GM06990 (cell line): Measurements from ENCODE around the gene NEAT1.
"Not testable (repeated sequence)": the region's sequence is repeated elsewhere in the genome, so short reads cannot be mapped to it uniquely, and the experiment has no call there.

ENCODE experiments used
- DNase-seq: peaks from one replicate; pipeline ENCODE4 v3.0.0-alpha.2; 2011; ENCODE audit not compliant: insufficient read length; ENCODE audit errors: extremely low read depth
- H3K27me3 ChIP-seq: replicated peaks from 2 replicates; pipeline ENCODE4 v1.6.0; 2011; ENCODE audit warnings: low read length; ENCODE audit not compliant: control insufficient read depth, insufficient read depth
- H3K36me3 ChIP-seq: 2 replicates; pipeline ENCODE4 v1.5.1; 2011; ENCODE audit warnings: low read length; ENCODE audit not compliant: control insufficient read depth, insufficient read depth
- H3K4me3 ChIP-seq: replicated peaks from 2 replicates; pipeline ENCODE4 v1.5.1; 2011; ENCODE audit warnings: low read depth, mild to moderate bottlenecking, control low read depth, low read length
- CTCF ChIP-seq: IDR thresholded peaks from 2 replicates; pipeline ENCODE4 v1.5.1; 2011; ENCODE audit warnings: low read length, control low read depth, mild to moderate bottlenecking, inconsistent platforms; ENCODE audit not compliant: insufficient read depth, poor library complexity, severe bottlenecking

The NEAT1 gene

GRCh38 chr11:65467306-65467705, 44.7 kb downstream of the NEAT1 start:
- not testable (repeated sequence) for H3K4me3 ChIP-seq, H3K27me3 ChIP-seq, H3K36me3 ChIP-seq, DNase-seq
- TF ChIP-seq CTCF, result peak; percentile 13

GRCh38 chr11:65468874-65469333, 46.3 kb downstream of the NEAT1 start:
- peak; percentile 77 for TF ChIP-seq CTCF
- Histone ChIP-seq H3K36me3 (no peaks in the 10 kb centered on the region), H3K4me3 (no peak overlapping the region), H3K27me3 (no peaks in the 10 kb centered on the region)
- peak; percentile 71 for DNase-seq

- Histone ChIP-seq H3K4me3 (no peak overlapping the region), H3K27me3 (no peaks in the 10 kb centered on the region)
- DNase-seq, result no peak
Measured at GRCh38 chr11:65470433-65471049, 47.9 kb downstream of the NEAT1 start.

GRCh38 chr11:65471447-65471891, 48.9 kb downstream of the NEAT1 start:
- no peak for DNase-seq
- H3K36me3 ChIP-seq, result no peaks in the 10 kb centered on the region
- H3K27me3 ChIP-seq, result no peaks in the 10 kb centered on the region
- H3K4me3 ChIP-seq, result no peak overlapping the region
- peak; percentile 60 for TF ChIP-seq CTCF

More at GRCh38 chr11:65470433-65471049, 47.9 kb downstream of the NEAT1 start:
- H3K36me3 ChIP-seq, result no peaks in the 10 kb centered on the region
- no peak for TF ChIP-seq CTCF

- DNase-seq, H3K36me3 ChIP-seq, H3K27me3 ChIP-seq: not testable (repeated sequence)
- H3K4me3 ChIP-seq, result peak overlapping the region; percentile 26
Measured at GRCh38 chr11:65472588-65473277, 50.1 kb downstream of the NEAT1 start.

- H3K36me3 ChIP-seq, result no peaks in the 10 kb centered on the region
- no peak for DNase-seq
- TF ChIP-seq CTCF, result no peak
- no peak overlapping the region for H3K4me3 ChIP-seq
- H3K27me3 ChIP-seq, result no peaks in the 10 kb centered on the region
Measured at GRCh38 chr11:65473278-65473860, 50.8 kb downstream of the NEAT1 start.
